Measurements from ENCODE around the gene ARHGEF17.

ARHGEF17 gene

DNA sequence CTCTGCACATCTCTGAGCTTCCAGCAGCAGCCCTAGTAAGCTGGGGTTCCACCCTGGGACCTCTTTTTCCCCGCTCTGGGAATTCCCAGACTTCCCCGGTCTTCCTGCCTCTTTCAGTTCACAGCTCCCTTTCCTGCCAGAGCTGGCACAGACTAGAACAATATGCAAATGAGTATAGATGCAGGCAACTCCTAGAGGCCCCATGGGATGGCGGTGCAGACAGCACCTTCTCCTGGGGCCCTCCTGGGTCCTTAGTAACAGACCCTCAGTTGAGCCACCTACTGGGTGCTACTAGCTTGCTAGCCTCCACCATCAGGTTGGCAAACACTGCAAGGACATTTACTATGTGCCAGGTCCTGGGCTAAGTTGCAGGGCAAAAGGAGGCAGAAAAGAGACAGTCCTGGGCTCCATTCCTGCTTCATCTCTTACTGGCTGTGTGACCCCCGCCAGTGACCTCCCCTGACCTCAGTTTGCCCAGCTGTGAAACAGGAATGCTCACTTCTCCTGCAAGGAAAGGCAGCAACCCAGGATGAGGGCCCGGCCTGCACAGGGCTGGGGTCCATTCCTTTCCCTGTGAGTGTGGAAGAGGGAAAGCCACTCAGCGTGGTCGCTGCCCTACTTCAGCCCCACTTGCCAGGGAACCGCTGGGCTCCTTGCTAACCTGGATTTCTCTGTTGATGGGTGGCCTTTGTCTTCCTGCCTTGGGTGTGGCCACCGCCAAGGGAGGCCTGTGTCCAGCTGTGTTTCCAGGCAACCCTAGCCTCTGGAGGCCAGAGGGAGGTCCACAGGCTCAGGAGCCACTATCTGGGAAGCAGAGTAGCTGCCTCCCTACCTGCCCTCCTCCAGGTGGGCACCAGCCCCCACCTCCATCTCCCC lies 75.4 kb downstream of the ARHGEF17 start:
- peak; percentile 20 to 21 for DNase-seq

DNA sequence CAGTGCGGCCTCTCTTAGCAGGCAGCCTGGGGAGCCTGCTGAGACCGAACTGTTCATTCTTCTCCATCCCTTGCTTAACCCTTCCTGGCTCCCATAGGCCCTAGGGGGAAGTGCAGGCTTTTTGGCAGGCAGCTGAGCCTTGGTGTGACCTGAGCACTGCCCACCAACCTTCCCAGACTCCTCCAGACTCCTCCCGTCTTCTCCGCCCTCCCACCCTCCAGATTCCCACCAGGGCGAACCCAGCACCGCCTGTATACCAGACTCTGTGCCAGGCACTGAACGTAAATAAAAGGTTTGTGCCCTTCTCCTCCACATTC lies 76.0 kb downstream of the ARHGEF17 start:
- DNase-seq = no peak

DNA sequence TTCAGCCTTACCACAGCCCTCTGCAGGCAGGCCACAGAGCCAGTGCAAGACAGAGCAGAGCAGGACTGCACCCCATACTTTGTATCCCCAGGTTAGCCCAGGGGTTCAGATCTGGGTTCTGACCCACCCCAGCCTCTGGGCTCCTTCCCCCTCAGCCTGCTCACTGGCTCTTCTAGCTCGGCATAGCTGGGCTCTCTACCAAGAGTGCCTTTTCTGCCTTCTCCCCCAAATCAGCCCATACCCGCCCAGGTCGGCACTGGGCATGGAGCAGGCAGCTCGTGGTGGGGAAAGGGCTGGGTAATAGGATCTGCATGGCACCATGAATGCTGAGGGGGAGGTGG lies 76.4 kb downstream of the ARHGEF17 start:
- no peak for DNase-seq

DNA sequence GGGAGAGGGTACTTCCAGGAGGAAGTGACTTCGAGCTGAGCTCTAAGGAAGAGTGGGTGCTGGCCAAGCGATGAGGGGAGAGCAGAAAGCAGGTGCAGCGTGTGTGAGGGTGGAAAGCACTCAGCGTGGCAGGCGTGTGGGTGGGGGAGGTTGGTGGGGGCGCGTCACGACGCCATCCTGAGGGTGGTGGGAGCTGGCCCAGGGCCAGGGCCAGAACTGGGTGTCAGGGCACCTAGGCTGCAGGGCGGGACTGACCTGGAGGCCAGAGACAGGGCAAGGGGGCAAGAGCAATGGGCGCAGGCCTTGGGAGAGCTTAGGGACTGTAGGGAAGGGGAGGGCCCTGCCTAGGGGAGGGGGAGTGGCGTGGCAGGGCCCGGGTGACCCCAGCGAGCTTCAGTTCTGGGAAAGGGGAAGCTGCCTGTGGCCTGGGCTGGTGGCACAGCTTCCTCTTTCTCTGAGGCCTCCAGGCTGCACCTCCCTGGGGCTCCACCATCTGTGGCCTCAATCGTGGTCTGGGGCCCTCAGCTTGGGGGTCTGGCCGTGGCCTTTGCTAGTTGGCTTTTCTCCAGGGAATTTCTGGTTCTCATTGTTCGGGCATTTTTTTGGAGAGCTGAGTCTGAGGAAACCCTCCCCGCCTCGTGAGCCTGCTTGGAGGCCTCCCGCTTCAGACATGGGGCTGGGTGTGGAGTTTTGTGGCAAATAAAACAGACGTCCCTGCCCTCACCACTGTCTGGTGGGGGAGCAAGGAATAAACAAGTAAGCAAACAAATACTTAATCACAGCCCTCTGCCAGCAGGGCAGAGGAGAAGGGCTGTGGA lies 77.0 kb downstream of the ARHGEF17 start:
- DNase-seq = peak; percentile 28 to 49

DNA sequence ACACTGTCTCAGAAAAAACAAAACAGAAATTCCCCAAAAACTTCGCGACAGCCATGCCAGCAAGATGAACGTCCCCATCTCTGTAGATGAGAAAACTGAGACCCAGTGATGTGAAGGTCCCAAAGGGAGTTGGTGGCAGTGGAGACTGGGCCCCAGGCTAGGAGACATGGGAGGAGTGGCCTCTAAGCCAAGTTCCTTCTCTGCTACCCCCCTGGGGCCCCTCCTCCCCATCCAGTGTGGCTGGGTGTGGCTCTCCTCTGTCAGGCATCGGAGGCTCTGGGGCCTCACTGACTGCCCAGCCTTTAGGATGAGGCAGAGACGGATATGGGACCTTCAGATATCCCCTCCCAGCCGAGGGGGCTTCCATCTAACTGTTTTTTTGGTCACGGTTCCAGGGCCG lies 77.9 kb downstream of the ARHGEF17 start:
- no peak for DNase-seq

DNA sequence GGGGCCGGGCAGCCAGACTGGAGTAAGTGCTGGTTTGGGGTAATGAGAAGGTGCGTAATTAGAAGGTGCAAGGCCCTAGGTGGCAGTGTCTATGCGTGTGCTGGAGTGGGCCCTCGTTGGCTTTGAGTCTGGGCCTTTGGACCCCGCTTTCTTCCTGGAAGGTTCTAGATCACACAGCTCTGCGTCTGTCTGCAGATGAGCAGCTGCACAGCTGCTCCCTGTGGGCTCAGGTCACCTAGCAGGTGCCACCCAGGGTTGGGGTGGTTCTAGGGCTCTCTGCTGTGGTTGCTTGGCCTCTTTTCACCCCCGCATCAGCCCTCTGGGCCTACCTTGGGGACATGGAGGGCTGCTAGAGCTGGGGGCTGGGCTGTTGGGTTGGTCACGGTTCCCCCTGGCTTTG lies 78.5 kb downstream of the ARHGEF17 start:
- DNase-seq = no peak

DNA sequence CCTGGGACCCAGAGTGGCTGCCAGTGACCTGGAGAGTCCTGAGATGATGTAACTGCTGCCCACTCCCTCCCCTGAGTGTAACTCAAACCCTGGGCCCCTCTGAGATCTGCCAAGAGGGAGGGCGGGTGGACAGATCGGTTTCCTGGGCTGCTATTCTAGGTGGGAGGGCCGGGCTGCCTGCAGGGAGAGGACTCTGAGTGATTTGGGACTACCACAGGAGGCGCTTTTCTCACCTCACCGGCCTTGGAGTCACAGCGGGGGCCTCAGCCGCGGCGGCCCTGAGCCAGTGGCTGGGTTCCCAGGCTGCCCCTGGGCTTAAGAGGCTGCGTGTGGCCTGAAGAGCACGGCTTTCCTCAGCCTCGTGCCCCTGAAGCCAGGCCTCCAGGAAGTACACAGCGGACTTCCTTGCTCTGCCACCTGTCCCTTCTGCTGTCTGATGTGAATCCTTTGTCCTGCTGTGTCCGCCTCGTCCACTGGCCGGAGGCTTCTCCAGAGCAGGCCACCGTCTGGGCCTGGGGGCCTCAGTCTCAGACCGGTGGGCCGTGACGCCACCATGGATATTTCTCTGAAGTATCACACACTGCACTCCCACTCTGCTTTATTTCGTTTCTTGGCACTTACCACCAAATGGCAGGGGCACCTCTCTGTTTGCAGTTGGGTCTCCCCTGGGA lies 79.7 kb downstream of the ARHGEF17 start:
- DNase-seq = no peak

DNA sequence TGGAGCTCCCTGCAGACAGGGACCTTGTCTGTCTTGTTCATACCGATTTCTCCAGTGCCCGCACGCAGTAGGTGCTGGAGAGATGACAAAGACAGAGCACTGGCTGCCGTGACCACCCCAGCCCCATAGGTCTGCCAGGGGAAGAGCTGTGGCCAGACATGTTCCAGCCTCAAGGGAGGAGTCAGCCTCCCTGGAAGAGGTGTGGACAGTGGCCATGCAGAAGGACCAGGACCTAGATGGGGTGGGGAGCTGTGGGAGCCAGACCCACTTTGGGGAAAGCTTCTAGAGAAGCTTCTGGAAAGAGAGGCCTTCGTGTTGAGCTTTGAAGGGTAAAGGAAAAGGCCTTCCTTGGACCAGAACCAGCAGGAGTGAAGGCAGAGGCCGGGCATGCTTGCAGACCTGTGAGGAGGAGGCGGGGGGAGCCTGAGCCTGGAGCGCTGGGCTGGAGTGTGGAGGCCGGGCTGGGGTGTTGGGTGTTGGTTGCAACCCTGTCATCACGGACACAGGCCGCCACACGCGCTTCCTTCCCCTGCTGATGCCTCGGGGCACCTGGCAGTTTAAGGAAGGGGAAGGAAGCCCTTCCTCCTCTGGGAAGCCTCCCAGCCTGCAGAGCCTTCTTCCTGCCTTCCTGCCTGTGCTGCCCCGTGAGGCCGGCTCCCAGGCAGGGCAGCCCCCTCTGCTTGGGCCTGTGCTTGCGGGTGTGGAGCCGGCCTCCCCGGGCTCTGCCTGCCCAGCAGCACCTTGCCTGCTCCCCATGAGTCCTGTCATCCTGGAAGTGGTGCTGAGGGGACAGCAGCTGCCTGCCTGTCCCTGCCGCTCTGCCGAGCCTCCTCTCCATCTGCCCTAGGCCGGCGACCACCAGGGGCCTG lies 80.4 kb downstream of the ARHGEF17 start:
- peak in 1 of 2 donors; percentile 21 for DNase-seq

DNA sequence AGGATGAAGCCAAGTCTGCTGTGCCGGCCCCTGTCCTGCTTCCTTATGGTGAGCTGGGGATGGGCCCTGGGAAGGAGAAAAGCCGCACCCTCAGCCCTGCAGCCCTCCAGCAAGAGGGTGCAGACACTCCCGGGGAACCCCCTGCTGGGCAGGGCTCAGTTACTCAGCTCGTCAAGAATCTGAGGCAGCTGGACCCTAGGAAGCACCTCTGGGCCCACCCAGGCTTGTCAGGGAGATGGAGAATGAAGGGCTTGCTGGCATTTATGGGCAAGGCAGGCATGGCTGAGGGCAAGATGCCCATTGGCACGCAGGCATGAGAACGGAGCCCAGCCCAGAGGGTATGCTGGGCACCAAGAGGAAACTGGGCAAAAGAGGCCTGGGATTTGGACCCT lies 81.1 kb downstream of the ARHGEF17 start:
- no peak for DNase-seq

DNA sequence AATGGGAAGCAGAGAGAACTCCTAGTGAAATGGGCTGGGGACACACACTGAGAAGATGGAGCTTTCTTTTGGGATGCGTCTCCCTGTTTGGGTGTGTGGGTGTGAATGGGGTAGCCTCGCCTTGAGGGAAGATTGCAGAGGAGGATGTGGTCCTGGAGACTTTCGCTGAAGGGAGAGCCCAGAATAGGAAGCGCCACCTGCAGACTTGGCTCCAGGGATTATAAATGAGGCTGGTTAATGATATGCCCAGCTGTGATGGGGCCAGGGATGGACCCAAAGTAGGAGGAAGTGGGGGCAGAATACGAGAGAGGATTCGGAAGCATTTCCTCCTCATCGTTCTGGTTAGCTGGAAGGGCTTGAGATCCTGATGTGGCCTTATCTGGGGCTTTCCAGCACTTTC lies 81.8 kb downstream of the ARHGEF17 start:
- no peak for DNase-seq

DNA sequence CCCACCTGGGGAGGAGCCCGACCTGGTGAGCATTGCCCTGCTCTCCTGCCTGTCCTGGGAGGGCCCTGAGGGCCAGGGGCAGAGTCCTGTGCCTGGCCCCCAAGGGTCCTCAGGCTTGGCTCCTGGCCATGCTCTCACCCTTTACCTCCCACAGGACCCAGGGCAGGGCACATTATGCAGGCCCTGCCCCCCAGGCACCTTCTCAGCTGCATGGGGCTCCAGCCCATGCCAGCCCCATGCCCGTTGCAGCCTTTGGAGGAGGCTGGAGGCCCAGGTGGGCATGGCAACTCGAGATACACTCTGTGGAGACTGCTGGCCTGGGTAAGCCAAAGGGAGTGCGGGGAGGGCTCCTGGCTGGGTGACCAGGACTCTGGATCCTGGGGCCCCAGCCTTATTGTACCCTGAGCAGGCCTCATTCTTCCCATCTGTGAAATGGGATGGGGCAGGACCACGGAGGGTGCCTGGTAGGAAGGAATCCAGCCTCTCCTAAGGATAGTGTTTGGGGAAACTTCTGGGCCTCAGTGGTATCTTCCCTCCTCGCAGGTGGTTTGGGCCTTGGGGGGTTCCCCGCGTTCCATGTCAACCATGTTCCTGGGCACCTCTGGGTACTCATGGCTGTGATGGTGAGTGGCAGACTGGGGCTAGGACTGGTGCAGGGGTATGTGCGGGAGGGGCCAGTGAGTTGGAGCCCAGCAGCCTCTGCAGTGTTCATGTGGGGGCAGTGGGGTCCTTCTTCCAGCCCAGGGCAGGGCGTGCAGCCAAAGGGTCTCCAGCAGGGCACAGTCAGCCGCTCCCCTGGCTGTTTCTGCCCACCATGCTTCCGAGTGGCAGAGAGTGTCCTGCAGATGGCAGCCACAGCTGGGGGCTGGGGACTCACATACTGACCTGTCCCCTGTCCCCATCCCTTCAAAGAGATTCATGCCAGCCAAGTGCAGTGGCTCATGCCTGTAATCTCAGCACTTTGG lies 82.8 kb downstream of the ARHGEF17 start:
- DNase-seq = no peak

DNA sequence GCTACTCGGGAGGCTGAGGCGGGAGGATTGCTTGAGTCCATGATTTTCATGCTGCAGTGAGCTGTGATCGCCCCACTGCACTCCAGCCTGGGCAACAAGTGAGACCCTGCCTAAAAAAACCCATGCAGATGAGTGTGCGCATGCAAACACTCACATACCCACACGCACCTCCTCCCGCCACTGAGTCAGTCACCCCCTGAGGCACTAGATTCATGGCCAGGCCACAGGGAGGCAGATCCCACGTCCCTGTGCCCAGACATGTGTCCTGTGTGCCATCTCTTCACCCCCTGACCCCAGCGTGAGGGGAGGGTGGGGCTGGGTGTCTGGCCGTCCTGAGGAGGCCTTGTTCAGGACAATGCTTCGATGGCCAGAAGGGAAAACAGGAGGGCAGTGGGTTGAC lies 83.6 kb downstream of the ARHGEF17 start:
- no peak for DNase-seq

DNA sequence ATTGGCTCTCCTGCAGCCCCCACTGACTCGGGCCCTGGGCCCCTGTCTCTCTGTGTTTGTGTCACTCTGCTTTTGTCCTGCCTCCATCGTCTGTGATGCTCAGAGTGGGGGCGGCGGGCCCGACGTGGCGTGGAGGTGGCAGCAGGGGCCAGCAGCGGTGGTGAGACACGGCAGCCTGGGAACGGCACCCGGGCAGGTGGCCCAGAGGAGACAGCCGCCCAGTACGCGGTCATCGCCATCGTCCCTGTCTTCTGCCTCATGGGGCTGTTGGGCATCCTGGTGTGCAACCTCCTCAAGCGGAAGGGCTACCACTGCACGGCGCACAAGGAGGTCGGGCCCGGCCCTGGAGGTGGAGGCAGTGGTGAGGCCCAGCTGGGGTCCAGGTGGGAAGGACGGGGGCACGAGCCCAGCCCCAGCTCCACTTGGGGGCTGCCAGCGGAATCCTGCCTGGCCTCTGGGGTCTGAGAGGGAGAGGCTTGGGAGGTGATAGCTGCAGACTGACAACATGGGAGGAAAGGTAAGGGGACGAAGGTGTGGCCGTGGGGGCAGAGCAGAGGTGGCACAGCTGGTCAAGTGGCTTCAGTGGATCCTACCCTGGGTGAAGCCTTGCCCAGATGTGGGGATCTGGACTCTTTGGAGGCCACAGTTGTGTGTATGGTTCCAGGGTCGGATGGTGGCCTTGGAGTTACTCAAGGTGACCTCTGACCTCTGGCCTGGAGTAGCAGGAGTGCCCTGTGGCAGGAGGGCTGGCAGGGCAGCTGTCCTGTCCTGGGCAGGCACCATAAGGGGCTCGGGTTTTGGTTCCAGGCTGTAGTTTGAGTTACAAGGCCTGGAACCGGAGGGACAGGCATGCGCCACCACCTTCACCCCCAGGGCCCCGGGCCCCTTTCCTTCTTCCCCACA lies 84.3 kb downstream of the ARHGEF17 start:
- DNase-seq = no peak

DNA sequence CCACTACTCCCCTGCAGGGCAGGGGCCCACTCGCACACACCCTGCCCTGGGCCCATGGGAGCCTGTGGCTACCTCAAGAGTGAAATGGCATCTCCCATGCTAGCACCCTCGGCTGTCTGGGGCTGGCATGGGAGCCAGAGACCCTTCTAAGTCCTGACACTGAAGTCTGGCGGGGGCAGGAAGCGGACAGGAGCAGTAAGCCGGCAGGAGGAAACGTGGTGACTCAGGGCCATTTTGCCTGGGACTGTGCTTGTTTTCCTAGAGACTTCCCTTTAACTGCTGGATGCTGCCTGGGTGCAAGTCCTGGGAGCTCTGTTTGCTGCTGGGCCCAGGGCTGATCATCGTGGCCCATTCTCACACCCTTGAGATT lies 84.9 kb downstream of the ARHGEF17 start:
- no peak for DNase-seq

DNA sequence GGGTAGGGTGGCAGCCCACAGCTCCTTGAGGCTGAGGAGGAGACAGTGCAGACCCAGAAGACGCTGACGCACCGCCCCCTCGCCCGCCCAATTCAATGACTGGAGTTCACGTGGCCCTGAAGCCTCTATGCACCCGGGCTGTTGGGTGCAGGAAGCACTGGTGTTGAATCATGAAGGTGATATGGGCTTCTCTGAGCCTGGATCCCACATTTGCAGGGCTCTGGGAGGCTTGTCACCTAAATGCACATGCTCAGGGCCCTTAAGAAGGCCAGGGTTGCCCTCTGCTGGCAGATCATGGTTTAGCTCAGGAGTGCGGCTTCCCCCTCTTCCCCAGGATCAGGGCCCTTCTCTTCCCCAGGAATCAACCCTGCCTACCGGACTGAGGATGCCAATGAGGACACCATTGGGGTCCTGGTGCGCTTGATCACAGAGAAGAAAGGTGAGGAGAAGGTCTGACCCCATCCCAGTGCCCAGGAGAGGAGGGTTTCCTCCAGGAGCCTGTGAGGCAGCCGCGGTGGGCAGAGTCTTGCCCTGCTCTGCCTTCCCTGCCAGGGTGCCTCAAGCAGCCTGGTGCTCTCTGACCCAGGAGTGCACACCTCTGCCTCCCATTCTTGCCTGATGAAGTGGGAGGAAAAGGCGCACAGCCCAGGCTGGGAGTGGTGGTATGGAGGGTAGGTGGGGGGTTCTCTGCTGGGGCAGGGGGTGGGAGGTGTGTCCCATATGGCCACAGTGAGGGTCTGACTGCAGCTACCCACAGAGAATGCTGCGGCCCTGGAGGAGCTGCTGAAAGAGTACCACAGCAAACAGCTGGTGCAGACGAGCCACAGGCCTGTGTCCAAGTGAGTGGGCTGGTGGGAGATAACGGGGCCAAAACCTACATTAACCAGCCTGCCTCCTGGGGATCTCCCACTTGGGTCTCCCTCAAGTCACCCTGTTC lies 85.7 kb downstream of the ARHGEF17 start:
- peak in 1 of 2 donors; percentile 59 for DNase-seq

DNA sequence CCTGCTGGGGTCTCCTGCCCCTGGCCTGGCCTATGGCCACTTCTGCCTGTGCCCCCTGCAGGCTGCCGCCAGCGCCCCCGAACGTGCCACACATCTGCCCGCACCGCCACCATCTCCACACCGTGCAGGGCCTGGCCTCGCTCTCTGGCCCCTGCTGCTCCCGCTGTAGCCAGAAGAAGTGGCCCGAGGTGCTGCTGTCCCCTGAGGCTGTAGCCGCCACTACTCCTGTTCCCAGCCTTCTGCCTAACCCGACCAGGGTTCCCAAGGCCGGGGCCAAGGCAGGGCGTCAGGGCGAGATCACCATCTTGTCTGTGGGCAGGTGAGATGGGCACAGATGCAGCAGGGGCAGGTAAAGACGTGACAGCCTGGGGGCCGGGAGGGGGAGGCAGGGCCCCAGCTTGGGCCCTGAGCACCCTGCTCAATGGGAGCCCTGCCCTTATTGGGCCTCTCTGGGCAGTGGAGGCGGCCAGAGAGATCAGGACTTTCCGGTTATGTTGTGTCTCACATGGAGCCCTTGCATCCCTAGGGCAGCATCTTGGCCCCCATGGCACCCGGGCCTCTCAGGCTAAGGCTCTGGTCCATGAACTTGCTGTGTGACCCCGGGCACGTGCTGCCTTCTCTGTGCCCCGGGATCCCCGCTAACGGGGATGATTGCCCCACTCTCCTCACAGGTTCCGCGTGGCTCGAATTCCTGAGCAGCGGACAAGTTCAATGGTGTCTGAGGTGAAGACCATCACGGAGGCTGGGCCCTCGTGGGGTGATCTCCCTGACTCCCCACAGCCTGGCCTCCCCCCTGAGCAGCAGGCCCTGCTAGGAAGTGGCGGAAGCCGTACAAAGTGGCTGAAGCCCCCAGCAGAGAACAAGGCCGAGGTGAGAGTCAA lies 86.6 kb downstream of the ARHGEF17 start:
- DNase-seq = no peak

DNA sequence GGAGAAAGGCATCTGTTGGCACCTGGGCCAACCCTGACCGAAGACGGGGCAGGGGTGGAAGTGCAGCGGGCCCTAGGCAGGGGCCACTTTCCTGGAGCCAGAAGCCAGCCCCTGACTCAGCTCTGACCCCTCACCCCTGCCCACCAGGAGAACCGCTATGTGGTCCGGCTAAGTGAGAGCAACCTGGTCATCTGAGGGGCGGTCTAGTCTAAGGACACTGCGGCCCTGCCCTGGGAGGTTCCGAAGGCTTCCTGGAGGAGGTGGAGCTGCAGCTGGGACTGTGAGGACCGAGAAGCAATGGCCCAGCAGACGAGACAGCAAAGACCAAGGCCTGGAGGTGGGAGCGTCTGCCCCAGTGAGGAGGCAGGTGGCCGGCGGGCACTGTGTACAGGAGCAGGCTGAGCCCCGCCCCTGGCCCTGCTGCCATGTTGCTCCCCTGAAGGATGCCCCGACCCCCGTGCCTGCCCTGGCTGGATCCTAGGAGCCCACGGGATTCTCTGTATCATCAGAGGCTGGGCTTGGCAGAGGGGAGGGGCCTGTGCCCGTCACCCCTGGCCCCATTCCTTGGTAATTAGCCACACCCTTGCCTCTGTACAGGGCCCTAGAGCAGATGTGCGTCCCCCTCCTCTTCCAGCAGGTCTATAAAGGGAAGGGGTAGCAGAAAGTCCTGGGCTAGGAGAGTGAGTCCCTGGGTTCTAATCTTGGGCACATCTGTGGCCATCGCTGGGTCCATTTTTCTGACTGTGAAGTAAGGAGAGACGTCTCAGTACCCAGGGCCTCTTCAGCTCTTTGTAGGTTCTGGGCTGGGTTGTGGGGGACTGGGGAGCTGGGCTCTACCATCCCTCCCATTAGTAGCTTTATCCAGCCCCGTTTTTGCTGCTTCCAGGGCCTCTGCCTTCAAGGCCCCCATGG lies 87.5 kb downstream of the ARHGEF17 start:
- DNase-seq = no peak

Data from hippocampal formation (tissue), 2 donors.